SK-N-MC (cell line): ENCODE data around the gene EIF3D.
A peak's percentile ranks its signal among the peaks of the same experiment; 100 is the strongest.

Source experiments
- DNase-seq: peaks from one replicate; pipeline ENCODE4 v3.0.0-alpha.2; 2011; ENCODE audit warnings: low read depth, low spot score
- H3K27ac ChIP-seq: fragments of 200-600 bp; sonication (generic); 2 replicates; pipeline ENCODE4 v1.5.1; 2016; ENCODE audit warnings: mixed run types
- H3K36me3 ChIP-seq: fragments of 200-600 bp; sonication (generic); 2 replicates; pipeline ENCODE4 v1.6.1; 2017; ENCODE audit warnings: antibody characterized with exemption, low read length, mixed read lengths; ENCODE audit not compliant: insufficient read depth
- H3K4me3 ChIP-seq: fragments of 200-600 bp; sonication (generic); 2 replicates; pipeline ENCODE4 v1.5.1; 2016
- H3K9ac ChIP-seq: fragments of 200-600 bp; sonication (generic); 2 replicates; pipeline ENCODE4 v1.8.0; 2017; ENCODE audit warnings: mixed run types, mixed read lengths; ENCODE audit not compliant: insufficient read length
- H3K9me3 ChIP-seq: fragments of 200-600 bp; sonication (generic); 2 replicates; pipeline ENCODE4 v1.6.1; 2017; ENCODE audit warnings: low read depth, mild to moderate bottlenecking, antibody characterized with exemption, low read length, moderate library complexity, mixed read lengths
- EZH2 ChIP-seq: fragments of 200-600 bp; sonication (generic); IDR thresholded peaks from one replicate; pipeline ENCODE4 v1.6.1; 2017; ENCODE audit warnings: antibody characterized with exemption
- FOXP2 ChIP-seq: optimal IDR thresholded peaks from 2 replicates; pipeline ENCODE3; 2011; ENCODE audit warnings: mild to moderate bottlenecking, moderate library complexity; ENCODE audit not compliant: insufficient read depth; ENCODE audit errors: extremely low read length, control extremely low read depth
- POLR2AphosphoS5 ChIP-seq: IDR thresholded peaks from 2 replicates; pipeline ENCODE4 v1.6.1; 2012; ENCODE audit warnings: mild to moderate bottlenecking, low read depth, low read length, borderline replicate concordance

Gene EIF3D

DNA sequence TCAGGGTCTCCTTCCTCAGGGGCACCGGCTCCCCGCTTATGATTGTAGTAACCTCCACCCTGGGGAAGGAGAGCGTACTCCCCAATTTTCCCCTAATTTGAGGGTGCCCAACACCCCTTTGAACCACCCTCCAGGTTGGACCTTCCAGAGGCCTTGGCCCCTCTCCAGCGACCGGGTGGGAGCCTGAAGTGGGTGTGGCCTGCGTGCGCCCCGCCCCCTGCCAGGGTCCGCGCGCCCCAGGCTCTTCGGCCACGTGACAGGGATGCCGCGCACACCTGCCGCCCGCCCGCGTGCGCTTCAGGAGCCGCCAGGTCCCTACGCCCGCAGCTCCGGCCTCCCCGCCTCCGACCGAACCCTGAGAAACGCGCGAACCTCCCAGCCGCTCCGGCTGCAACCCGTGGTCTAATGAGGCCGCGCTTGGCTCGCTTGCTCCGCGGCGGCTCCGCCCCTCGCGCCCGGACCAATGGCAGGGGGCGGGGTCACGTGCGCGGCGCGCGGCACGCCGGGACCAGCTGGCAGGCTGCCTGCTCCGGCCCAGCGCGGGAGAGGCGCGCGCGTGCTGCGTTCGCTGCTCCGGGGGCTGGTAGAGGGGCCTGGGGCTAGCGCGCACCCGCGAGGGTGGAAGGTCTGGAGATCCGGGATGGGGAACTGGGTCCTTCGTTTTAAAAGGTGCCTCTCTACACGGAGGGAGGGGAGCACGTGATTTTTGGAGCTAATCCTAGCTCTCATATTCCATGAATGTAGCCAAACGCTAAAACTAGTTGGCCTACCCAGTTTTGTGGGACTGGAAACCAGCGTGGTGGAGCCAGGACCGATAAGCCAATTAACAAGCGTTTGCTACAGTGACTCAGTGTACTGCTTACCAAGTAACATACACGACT lies 22.1 kb downstream of the EIF3D start, which contains the start of gene FOXRED2:
TSS of gene FOXRED2 (minus strand) at position 404 of the 881 bp plus-strand sequence. CDS start 618 bp downstream, outside the sequence.
- peaks cover 34% of the 10 kb centered on the region for H3K36me3 ChIP-seq
- peak within 1 kb of the TSS; percentile 79 for H3K9ac ChIP-seq
- peak; percentile 68 for TF ChIP-seq FOXP2
- no peak for TF ChIP-seq EZH2
- TF ChIP-seq POLR2AphosphoS5, result peak; percentile 90
- no peak for DNase-seq
- H3K9me3 ChIP-seq, result no peaks in the 10 kb centered on the region
- peak within 1 kb of the TSS; percentile 93 for H3K4me3 ChIP-seq
- peak within 1 kb of the TSS; percentile 82 for H3K27ac ChIP-seq

DNA sequence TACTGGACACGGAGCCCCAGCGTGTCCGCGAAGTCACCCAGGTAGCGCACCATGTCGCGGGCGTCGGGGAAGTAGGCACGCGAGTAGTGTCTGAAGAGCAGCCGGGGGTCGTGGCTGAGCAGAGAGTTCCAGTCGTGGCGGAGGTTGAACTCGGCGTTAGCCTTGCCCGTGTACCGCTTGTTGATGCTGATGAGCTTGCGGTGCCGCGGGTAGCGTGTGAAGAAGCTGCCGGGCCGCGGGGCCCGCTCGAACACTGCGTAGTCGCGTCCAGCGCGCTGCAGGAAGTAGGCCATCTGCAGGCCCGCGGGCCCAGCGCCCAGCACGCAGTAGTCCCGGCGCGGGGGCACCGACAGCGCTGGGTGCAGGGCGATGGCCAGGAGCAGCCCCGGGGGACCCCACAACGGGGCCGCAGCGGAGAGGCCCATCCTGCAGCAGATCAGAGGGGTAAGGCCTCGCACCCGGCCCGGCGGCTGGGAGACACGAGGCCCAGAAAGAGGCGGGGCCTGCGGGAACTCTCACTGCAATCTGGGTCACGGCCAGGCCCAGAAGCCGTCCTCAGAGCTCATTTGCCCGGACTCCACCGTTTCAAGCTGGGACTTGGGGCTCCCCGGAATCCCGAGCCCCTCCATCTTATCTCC lies 22.8 kb downstream of the EIF3D start:
- Histone ChIP-seq H3K36me3 (peaks cover 31% of the 10 kb centered on the region), H3K9ac (peak overlapping the region; percentile 79), H3K9me3 (no peaks in the 10 kb centered on the region), H3K27ac (peak overlapping the region; percentile 65; the same call in 1 of the 2 replicates), H3K4me3 (peak overlapping the region; percentile 93)
- TF ChIP-seq FOXP2 (no peak), EZH2 (no peak), POLR2AphosphoS5 (no peak)
- no peak for DNase-seq

DNA sequence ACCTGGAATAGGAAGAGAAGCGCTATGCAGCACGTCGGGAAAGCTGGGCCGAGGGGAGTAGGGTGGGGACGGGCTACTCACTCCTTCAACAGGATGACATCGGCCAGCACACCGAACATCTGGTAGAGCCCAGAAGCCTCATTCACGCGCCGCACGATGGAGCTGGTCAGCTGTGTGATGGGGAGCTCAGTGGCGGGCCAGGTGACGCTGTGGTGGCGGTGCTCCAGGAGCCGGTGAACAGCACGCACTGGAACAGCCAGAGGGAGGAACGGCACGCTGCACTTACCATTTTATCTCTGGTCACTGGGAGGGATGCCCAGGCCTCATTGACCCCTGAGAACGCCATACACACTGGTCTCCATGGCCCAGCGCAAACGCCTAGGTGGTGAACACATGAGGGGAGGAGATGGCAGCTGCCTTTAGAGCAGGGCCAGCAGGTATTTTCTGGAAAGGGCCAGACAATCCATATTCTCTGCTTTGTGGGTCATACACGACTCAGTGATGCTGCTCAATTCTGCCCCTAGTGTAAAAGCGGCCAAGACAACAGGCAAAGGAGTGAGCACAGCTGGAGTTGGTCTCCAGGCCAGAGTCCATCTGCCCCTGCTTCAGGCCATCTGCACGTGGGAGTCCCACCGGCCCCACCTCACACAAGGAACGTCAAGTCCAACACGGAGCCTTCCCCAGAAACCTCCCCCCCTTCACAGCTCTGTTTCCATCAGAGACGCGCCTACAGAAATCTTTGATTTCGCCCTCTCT lies 30.9 kb downstream of the EIF3D start:
- no peak overlapping the region for H3K9ac ChIP-seq
- no peak for TF ChIP-seq POLR2AphosphoS5
- TF ChIP-seq FOXP2, result no peak
- no peak for TF ChIP-seq EZH2
- H3K9me3 ChIP-seq, result no peaks in the 10 kb centered on the region
- H3K27ac ChIP-seq, result no peak overlapping the region
- DNase-seq, result no peak
- no peak overlapping the region for H3K4me3 ChIP-seq
- H3K36me3 ChIP-seq, result peaks cover 59% of the 10 kb centered on the region

DNA sequence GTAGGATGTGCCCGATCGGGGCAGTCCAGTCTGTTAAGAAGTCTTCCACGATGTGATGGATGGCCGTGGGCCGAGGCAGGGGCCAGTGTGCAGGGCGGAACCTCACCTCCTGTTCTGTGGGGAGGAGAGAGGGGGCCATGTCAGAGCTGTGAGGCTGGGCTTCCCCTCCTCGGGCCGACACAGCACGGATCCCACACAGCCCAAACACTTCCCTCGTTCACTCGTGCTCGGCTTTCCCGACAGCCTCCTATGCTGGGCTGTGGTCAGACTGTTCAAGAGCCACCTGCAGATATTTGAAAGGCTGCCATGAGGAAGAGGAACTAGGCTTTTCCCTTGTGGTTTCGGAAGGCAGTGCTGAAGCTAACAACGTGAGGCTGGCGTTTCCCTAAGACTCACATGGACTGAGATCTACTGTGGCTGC lies 35.3 kb downstream of the EIF3D start:
- Histone ChIP-seq H3K27ac (no peak overlapping the region), H3K36me3 (peaks cover 85% of the 10 kb centered on the region), H3K4me3 (no peak overlapping the region), H3K9ac (no peak overlapping the region), H3K9me3 (no peaks in the 10 kb centered on the region)
- TF ChIP-seq EZH2 (no peak), POLR2AphosphoS5 (no peak), FOXP2 (no peak)
- DNase-seq, result no peak

DNA sequence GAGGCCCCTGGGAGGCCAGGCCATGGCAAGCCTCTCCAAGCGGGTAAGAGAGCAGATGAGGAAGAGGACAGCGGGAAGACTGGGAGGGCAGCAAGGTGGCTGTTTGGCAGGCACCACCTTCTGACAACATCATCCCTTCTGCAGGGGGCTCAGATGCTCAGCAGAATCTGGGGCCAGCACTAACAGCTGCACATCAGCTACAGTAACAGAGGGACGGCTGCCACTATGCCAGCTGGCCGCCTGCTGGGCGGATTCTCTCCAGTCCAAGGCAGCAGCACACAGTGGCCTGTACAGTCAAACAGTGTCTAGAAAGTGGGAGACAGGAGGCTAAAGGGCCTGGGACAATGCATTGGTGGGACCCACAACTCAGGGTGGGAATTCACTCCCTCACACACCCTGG lies 36.9 kb downstream of the EIF3D start:
- no peak overlapping the region for H3K4me3 ChIP-seq
- no peaks in the 10 kb centered on the region for H3K9me3 ChIP-seq
- peaks cover 80% of the 10 kb centered on the region for H3K36me3 ChIP-seq
- TF ChIP-seq FOXP2 (no peak), POLR2AphosphoS5 (no peak), EZH2 (no peak)
- H3K9ac ChIP-seq, result no peak overlapping the region
- H3K27ac ChIP-seq, result no peak overlapping the region
- DNase-seq, result no peak

DNA sequence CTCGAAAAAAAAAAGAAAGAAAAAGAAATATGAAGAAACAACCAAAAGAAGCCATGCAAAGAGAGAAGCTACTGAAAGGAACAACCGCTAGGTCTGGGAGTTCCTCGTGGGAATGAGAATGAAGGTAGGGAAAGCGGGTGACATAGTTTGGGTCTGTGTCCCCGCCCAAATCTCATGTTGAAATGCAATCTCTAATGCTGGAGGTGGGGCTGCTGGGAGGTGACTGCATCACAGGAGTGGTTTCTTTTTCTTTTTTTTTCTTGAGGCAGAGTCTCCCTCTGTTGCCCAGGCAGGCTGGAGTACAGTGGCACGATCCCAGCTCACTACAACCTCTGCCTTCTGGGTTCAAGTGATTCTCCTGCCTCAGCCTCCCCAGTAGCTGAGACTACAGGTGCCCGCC lies 37.8 kb downstream of the EIF3D start:
- H3K4me3 ChIP-seq, result no peak overlapping the region
- H3K9me3 ChIP-seq, result no peaks in the 10 kb centered on the region
- DNase-seq, result no peak
- H3K9ac ChIP-seq, result no peak overlapping the region
- no peak overlapping the region for H3K27ac ChIP-seq
- peaks cover 83% of the 10 kb centered on the region for H3K36me3 ChIP-seq
- TF ChIP-seq POLR2AphosphoS5 (no peak), EZH2 (no peak), FOXP2 (no peak)

DNA sequence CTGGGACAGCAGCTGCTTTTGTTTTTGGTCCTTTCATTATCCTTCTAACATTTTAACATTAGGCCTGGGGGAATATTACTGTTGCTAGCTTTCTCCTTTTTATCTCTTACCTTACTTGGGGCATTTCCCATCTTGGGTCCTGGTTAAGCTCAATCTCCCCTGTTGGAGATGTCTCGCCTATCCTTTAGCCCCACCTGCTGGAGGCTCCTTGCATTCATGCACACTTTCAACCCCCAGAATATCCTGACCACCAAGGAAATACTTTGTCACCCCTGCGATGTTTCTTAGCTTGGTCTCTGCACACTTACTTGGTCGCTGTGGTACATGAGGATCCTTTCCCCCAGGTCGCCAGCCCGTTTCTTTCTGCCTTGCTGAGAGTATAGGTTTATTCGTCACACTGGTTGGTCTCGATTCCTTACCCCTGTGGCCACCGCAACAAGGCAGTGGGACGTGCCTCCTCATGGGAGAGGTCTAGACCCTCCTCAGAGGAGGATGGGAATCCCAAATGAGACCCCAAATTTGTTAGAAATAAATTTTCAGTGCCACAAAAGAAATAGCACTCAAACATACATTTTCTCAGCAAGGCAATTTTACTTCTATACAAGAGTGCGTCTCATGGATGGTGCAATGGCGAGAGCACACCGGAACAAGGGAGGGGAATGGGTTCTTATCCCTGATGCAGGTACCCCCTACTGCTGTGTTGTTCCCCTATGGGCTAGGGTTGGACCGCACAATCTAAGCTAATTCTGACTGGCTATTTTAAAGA lies 42.2 kb downstream of the EIF3D start:
- no peak overlapping the region for H3K9ac ChIP-seq
- H3K9me3 ChIP-seq, result no peaks in the 10 kb centered on the region
- H3K4me3 ChIP-seq, result no peak overlapping the region
- no peak overlapping the region for H3K27ac ChIP-seq
- TF ChIP-seq EZH2 (no peak), FOXP2 (no peak), POLR2AphosphoS5 (no peak)
- H3K36me3 ChIP-seq, result peaks cover 50% of the 10 kb centered on the region
- DNase-seq, result no peak
